ENCODE results near the gene SOX13.

- TF ChIP-seq EZH2phosphoT487 (IDR thresholded peaks at IDR 0.05; ENCODE audit: borderline replicate concordance, low read length) (no peak), CTCF (IDR thresholded peaks at IDR 0.05; ENCODE audit: low read depth, low read length, poor library complexity, severe bottlenecking) (no peak)
Measured at GRCh38 chr1:204088596-204088995, 15.7 kb downstream of the SOX13 start.

Measured in DOHH2 (cell line).